AG10803 (cell line): ENCODE results near the gene FMOD.

Source experiments
- DNase-seq: peaks from one replicate; pipeline ENCODE4 v3.0.0; 2010; ENCODE audit warnings: low read depth
- H3K4me3 ChIP-seq: 2 replicates; pipeline ENCODE4 v1.5.1; 2011; ENCODE audit warnings: mild to moderate bottlenecking, low read length, control low read depth
- TF ChIP-seq, protein P1 (sequence below): conservative IDR thresholded peaks from 2 replicates; pipeline ENCODE4 v1.5.1; 2011; ENCODE audit warnings: mild to moderate bottlenecking, low read length, control low read depth, inconsistent platforms

FMOD gene

DNA sequence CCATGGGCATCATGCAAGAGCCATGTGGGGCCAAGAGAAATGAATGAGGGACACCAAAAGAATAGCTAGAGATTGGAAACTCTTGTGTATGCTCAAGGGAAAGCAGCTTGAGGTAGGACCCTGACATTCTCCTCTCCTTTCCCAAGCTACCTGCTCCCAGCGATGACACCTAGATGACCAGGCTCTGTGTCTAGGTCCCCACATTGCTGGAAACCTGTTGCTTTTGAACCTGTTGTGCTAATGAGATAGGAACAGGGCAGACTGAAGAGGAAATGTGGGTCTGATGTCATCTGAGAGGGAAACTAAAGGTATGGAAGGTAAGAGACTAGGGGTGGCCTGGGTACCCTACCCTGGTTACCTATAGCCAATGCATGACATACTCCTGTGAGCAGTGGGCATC lies 1.8 kb downstream of the FMOD start:
- H3K4me3 ChIP-seq, result no peak overlapping the region
- TF ChIP-seq, protein P1, sequence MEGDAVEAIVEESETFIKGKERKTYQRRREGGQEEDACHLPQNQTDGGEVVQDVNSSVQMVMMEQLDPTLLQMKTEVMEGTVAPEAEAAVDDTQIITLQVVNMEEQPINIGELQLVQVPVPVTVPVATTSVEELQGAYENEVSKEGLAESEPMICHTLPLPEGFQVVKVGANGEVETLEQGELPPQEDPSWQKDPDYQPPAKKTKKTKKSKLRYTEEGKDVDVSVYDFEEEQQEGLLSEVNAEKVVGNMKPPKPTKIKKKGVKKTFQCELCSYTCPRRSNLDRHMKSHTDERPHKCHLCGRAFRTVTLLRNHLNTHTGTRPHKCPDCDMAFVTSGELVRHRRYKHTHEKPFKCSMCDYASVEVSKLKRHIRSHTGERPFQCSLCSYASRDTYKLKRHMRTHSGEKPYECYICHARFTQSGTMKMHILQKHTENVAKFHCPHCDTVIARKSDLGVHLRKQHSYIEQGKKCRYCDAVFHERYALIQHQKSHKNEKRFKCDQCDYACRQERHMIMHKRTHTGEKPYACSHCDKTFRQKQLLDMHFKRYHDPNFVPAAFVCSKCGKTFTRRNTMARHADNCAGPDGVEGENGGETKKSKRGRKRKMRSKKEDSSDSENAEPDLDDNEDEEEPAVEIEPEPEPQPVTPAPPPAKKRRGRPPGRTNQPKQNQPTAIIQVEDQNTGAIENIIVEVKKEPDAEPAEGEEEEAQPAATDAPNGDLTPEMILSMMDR, result no peak
- DNase-seq, result no peak

DNA sequence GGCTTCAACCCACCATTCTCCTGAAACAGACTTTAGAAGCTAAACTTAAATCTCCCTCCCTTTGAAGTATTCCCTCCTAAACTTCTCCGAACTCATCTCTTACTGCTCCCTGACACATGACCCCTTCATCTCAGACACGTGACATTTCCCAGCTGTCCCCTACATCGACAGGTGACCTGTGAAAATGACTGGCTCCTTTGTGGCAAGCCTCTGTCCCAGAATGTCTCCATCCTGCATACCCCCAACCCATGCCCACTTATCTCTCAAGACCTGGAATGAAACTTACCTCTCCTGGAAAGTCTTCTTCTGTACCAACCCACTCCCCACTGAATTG lies 4.2 kb downstream of the FMOD start:
- TF ChIP-seq, protein P1, result no peak
- H3K4me3 ChIP-seq, result no peak overlapping the region
- DNase-seq, result no peak

DNA sequence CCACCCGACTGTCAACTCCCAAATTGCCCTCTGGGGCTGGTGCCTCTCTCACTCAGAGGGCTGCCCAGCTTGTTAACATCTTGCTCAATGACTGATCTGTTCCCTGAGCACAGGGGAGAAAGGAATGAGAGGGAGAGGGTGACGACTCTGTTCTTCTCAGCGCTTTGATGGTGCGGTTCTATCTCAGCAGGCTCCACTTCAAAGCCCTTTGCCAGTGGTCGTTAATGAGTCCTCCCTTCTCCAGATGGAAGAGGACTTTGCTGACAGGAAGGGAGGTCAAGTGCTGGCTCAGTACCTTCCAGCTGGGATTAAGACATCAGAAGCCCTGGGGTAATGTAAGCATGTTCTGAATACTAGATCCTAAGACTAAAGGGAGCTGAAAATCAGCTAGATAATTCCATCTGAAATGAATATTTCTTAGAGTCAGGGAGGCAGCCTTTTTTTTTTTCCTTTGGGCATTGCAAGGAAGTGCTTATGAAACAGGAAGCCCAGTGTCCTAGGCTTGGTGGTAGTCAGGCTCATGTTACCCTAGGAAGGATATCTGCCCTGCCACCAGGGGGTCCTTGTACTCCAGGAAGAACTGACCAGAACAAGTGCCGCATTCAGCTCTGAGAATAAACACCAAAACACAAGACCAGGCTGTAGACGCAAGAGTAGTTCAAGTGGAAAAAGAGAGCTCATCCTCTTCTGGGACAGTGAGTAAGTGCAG lies 4.7 kb downstream of the FMOD start:
- DNase-seq, result peak; percentile 12
- TF ChIP-seq, protein P1, result peak; percentile 16; the same call in 1 of the 2 replicates
- H3K4me3 ChIP-seq, result no peak overlapping the region

DNA sequence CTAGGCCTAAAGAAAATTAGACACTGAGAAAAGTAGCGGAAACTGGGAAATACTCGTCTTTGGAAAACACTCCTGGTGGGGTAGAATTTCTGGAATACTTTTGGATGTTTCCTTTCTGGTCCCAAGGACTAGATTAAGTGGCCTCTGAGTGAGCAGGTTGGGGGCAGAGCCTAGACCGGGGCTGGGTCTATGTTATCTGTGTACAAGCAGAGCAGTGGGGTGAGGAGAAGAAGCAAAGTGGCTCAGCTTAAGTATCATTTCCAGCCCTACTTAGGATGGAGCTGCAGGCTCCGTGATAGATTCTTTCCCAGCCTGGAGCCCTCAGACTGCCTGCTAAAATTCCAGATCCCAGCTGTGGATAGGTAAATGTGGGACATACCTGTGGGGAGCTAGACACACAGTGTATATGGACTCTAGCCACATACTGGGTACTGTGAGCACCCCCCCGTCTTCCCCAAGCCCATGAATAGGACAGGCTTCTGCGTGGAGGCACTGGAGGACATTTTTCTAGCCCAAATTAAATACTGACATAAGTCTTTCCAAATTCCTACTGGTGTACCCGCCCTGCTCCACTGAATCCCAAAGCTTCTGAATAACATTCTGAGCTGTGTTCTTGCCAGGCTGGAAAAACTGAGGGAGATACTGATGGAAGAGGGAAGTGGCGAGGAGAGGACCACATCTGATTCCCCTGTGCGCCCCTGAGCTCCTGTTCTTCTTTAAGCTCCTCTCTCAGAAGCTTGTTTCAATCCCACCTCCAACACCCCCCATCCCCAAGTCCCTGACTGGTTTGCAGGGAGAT lies 6.8 kb downstream of the FMOD start:
- DNase-seq, result no peak
- TF ChIP-seq, protein P1, result no peak
- H3K4me3 ChIP-seq, result no peak overlapping the region

DNA sequence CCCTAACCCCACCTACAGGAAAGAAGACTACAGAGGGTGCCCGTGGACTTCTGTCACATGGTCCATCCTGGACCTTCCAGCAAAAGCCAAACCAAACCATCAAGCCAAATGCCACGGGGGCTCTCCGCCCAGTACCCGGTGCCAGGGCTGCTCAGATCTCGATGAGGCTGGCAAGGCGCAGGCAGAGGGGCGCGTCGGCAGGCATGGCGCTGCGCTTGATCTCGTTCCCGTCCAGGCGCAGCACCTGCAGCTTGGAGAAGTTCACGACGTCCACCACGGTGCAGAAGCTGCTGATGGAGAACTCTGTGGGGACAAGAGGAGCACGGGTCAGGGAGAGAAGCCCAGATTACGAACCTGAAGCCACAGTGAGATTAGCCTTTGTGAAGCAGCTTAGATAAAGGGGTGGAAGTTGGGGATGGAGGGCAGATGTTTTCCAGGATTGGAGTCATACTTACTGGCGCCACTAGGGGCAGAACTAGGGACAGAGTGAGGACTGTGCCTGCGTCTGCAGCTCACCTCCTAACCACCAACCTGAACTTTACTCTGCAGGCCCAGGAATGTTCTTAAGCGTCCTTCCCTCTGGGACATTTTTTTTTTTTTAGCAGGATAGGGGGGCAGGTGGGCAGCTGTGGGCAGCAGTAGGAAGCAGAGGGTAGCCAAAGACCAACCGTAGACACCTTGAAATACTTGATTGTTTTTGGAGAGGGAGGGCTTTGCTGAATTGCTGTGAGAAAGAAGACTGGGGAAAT lies 8.6 kb downstream of the FMOD start:
- TF ChIP-seq, protein P1, result peak; percentile 83
- H3K4me3 ChIP-seq, result no peak overlapping the region
- DNase-seq, result peak; percentile 30

DNA sequence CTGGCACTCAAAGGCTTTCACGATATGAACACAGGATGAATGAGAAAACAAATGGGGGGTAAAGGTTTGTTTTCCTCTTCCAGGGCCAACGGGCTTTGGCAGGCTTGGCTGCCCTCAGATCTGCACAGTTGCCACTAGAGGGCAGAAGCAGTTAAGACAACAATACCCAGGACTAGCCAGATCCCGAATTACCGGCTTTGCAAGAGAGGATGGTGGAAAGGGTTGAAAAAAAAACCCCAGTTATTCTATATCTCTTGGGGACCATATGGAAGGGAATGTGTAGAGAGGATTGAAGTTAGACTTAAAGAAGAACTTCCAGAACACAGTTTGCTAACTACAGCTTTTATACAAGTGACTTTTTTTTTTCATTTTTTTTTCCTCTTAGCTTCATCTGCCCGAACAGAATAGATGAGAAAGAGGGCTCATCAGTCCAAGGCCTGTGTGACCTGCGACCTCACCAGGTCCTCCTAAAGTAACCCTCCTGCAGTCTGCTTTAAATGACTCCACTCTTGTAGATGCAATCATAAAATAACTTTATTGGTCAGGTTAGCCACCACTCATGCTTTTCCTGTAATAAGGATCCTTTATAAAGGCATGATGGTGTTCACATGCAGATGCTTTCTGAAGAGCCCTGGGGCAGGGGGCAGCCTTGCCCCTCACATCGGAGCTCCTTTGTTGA lies 10.7 kb downstream of the FMOD start:
- DNase-seq, result peak; percentile 79
- H3K4me3 ChIP-seq, result no peak overlapping the region
- TF ChIP-seq, protein P1, result peak; percentile 85
